OCI-LY1 (cell line): Measurements from ENCODE around the gene R3HCC1L.

Experiments
- H2AFZ ChIP-seq: fragments of 200-600 bp; sonication (generic), shearing (Covaris generic); 2 replicates; pipeline ENCODE4 v1.6.0; 2014; ENCODE audit warnings: antibody characterized with exemption, mild to moderate bottlenecking, low read length
- H3F3A ChIP-seq: fragments of 200-600 bp; sonication (generic), shearing (Covaris generic); 2 replicates; pipeline ENCODE4 v1.6.0; 2014; ENCODE audit warnings: mild to moderate bottlenecking, antibody characterized with exemption, low read length, moderate library complexity; ENCODE audit not compliant: insufficient read depth
- H3K27ac ChIP-seq: fragments of 200-600 bp; sonication (generic); 2 replicates; pipeline ENCODE4 v1.5.1; 2014; ENCODE audit warnings: low read length, mixed run types, mild to moderate bottlenecking, low read depth; ENCODE audit not compliant: poor library complexity, severe bottlenecking
- H3K27me3 ChIP-seq: fragments of 200-600 bp; sonication (generic); 2 replicates; pipeline ENCODE4 v1.6.0; 2014; ENCODE audit warnings: antibody characterized with exemption, mild to moderate bottlenecking, low read length, moderate library complexity; ENCODE audit not compliant: insufficient read depth
- H3K36me3 ChIP-seq: fragments of 200-600 bp; sonication (generic); 2 replicates; pipeline ENCODE4 v1.6.1; 2014; ENCODE audit warnings: mild to moderate bottlenecking, antibody characterized with exemption, low read length, moderate library complexity, mixed read lengths; ENCODE audit not compliant: insufficient read depth
- H3K4me1 ChIP-seq: fragments of 200-600 bp; sonication (generic); 2 replicates; pipeline ENCODE4 v1.5.1; 2014; ENCODE audit warnings: mild to moderate bottlenecking, low read length, moderate library complexity; ENCODE audit not compliant: insufficient read depth, severe bottlenecking
- H3K4me2 ChIP-seq: fragments of 200-600 bp; sonication (generic), shearing (Covaris generic); 2 replicates; pipeline ENCODE4 v1.6.1; 2014; ENCODE audit warnings: low read length
- H3K4me3 ChIP-seq: fragments of 200-600 bp; sonication (generic); 2 replicates; pipeline ENCODE4 v1.5.1; 2014; ENCODE audit warnings: low read length, low read depth, mild to moderate bottlenecking, mixed read lengths; ENCODE audit not compliant: poor library complexity, severe bottlenecking
- H3K79me2 ChIP-seq: fragments of 200-600 bp; shearing (Covaris generic); 2 replicates; pipeline ENCODE4 v1.6.1; 2016; ENCODE audit warnings: mixed run types, low read length, mixed read lengths; ENCODE audit not compliant: insufficient read depth
- H3K9ac ChIP-seq: fragments of 200-600 bp; sonication (generic), shearing (Covaris generic); 2 replicates; pipeline ENCODE4 v1.6.1; 2014; ENCODE audit warnings: mild to moderate bottlenecking, low read length, mixed read lengths
- H3K9me2 ChIP-seq: fragments of 200-600 bp; sonication (generic), shearing (Covaris generic); 2 replicates; pipeline ENCODE4 v1.6.1; 2014; ENCODE audit warnings: low read depth, mild to moderate bottlenecking, low read length, mixed read lengths
- H3K9me3 ChIP-seq: fragments of 200-600 bp; shearing (Covaris generic); 2 replicates; pipeline ENCODE4 v1.6.1; 2014; ENCODE audit warnings: low read length, mixed read lengths
- H4K20me1 ChIP-seq: fragments of 200-600 bp; sonication (generic), shearing (Covaris generic); 2 replicates; pipeline ENCODE4 v1.6.0; 2016; ENCODE audit warnings: mild to moderate bottlenecking, low read length; ENCODE audit not compliant: insufficient read depth
- EZH2 ChIP-seq: fragments of 200-600 bp; sonication (generic), shearing (Covaris generic); IDR thresholded peaks from 2 replicates; pipeline ENCODE4 v1.8.0; 2017; ENCODE audit warnings: borderline replicate concordance, mixed run types, mild to moderate bottlenecking, antibody characterized with exemption, low read length, moderate library complexity, mixed read lengths
- TF ChIP-seq, protein P1 (sequence below): fragments of 200-600 bp; sonication (generic), shearing (Covaris generic); IDR thresholded peaks from 2 replicates; pipeline ENCODE4 v1.5.1; 2017; ENCODE audit warnings: mild to moderate bottlenecking, antibody characterized with exemption, low read length, moderate library complexity, mixed read lengths

The R3HCC1L gene

DNA sequence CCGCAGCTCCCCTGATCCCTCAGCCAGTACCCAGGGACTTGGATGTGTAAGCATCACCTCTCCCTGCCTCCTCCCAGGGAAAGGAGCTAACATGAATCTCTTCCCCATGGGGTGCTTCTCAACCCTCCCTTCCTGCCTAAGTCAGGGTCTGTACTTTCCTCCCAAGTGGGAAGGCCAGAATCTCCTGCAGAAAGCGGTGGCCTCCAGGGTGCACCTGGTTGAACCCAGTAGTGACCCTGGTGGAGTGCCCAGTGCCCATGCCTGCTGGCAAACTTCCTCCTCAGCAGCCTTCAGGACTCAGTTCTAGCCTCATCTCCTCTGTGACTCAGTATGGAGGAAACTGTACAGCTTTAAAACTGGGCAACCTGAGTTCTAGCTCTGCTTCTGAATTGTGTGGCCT is 136.3 kb downstream of the R3HCC1L start:
- Histone ChIP-seq H3K9me3 (no peaks in the 10 kb centered on the region), H3K27ac (no peak overlapping the region), H3K4me2 (no peak overlapping the region), H2AFZ (no peak overlapping the region), H3K9me2 (no peaks in the 10 kb centered on the region), H3K9ac (no peak overlapping the region), H3K79me2 (no peaks in the 10 kb centered on the region), H3K27me3 (no peaks in the 10 kb centered on the region), H4K20me1 (no peaks in the 10 kb centered on the region), H3K4me3 (no peak overlapping the region), H3F3A (no peaks in the 10 kb centered on the region), H3K4me1 (no peaks in the 10 kb centered on the region), H3K36me3 (no peaks in the 10 kb centered on the region)
- no peak for TF ChIP-seq EZH2
- TF ChIP-seq, protein P1, sequence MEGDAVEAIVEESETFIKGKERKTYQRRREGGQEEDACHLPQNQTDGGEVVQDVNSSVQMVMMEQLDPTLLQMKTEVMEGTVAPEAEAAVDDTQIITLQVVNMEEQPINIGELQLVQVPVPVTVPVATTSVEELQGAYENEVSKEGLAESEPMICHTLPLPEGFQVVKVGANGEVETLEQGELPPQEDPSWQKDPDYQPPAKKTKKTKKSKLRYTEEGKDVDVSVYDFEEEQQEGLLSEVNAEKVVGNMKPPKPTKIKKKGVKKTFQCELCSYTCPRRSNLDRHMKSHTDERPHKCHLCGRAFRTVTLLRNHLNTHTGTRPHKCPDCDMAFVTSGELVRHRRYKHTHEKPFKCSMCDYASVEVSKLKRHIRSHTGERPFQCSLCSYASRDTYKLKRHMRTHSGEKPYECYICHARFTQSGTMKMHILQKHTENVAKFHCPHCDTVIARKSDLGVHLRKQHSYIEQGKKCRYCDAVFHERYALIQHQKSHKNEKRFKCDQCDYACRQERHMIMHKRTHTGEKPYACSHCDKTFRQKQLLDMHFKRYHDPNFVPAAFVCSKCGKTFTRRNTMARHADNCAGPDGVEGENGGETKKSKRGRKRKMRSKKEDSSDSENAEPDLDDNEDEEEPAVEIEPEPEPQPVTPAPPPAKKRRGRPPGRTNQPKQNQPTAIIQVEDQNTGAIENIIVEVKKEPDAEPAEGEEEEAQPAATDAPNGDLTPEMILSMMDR = no peak

DNA sequence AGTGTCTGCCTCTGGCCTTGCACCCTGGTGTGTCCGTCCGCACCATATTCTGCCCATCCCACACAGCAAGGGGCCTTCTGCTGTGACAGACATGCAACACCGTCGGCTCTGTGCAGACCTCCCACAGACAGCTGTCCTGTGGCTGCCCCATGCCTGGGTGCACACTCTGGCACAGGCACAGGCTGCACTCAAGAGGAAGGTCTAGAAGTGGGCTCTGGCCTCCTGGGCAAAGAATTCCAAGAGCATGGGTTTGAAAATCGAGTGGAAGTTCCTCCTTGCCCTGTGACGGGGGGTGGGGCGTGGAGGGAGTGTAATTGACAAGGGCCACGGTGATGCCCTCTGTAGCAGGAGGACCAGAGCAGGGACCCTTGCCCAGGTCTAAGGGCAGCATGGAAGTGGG is 137.8 kb downstream of the R3HCC1L start:
- Histone ChIP-seq H3K9me2 (no peaks in the 10 kb centered on the region), H3K27ac (no peak overlapping the region), H3F3A (no peaks in the 10 kb centered on the region), H3K9ac (no peak overlapping the region), H3K4me3 (no peak overlapping the region), H3K79me2 (no peaks in the 10 kb centered on the region), H2AFZ (no peak overlapping the region), H3K27me3 (no peaks in the 10 kb centered on the region), H3K4me2 (no peak overlapping the region), H4K20me1 (no peaks in the 10 kb centered on the region), H3K36me3 (no peaks in the 10 kb centered on the region), H3K9me3 (no peaks in the 10 kb centered on the region), H3K4me1 (no peaks in the 10 kb centered on the region)
- TF ChIP-seq, protein P1 = no peak
- no peak for TF ChIP-seq EZH2

DNA sequence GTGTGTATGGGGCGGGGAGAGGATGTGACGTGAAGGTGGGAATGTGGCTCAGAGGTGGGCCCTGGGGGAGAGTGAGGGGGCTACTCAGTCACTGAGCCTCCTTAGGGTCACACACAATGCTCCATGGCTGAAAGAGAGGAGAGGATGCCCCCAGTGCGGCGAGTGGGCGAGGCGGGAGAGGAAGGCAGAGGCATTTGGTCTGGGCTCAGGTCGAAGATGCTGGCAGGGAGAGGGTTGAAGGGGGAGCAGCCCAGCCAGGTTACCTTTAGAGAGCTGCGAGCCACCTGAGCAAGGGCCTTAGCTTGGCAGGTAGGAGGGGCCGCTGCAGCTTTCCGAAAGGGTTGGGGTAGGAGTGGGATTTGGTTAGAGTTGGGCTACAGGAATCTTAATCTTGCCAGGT is 138.2 kb downstream of the R3HCC1L start:
- H3K4me1 ChIP-seq = no peaks in the 10 kb centered on the region
- H2AFZ ChIP-seq = no peak overlapping the region
- no peak overlapping the region for H3K4me3 ChIP-seq
- H3K9me2 ChIP-seq = no peaks in the 10 kb centered on the region
- no peaks in the 10 kb centered on the region for H3K27me3 ChIP-seq
- no peak overlapping the region for H3K4me2 ChIP-seq
- H3K36me3 ChIP-seq = no peaks in the 10 kb centered on the region
- H3K27ac ChIP-seq = no peak overlapping the region
- no peaks in the 10 kb centered on the region for H3F3A ChIP-seq
- TF ChIP-seq, protein P1 = no peak
- TF ChIP-seq EZH2 = no peak
- H3K79me2 ChIP-seq = no peaks in the 10 kb centered on the region
- H3K9ac ChIP-seq = no peak overlapping the region
- H3K9me3 ChIP-seq = no peaks in the 10 kb centered on the region
- no peaks in the 10 kb centered on the region for H4K20me1 ChIP-seq
